ENCODE measurements around the gene IL9R. TPM values are rescaled to one million over a fixed set of nuclear protein-coding genes. Genes with fewer than 3 reads are reported as not detected.

Gene IL9R
- total and polyA plus RNA-seq, 2 of the 4 experiments (the other 2 are of a cell fraction): 0.05 TPM; not detected in 1

DNA sequence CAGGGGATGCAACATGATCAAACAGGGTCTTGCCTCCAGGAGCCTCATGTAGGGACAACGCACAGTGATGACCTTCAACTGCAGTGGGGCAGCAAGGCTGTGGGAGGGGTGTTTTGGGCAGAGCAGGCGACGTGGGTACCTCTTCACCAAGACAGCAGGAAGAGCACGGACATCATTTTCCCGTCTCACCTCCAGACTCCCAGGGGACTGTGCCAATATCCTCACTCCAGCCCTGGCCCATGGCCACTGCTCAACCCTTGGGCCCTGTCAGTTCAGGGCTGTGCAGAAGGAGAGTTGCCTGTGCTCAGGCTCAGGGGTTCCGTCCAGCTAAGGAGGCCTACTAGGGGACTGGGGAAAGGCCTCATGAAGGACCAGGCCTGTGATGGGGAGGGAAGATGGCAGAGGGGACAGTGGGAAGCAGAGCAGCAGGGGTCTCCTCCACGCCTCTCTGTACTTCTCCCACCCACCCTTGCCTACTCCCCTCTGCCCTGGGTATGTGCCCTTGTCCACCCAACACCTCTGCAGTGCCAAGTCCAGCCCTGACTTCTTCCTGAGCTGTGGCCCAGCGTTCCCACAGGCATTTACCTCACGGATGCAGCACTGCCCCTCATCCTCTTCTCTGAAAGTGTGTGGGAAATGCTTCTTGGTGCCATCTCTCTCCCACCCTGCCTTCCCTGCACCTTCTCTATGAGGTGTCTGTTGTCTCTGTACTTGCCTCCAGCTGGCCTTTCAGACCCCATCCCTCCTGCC, 1.4 kb downstream of the IL9R start:
- H4K91ac ChIP-seq (ENCODE audit: insufficient read depth, low read depth, low read length): no peak overlapping the region
- H3K14ac ChIP-seq (replicated peaks; ENCODE audit: low read depth, low read length): no peak overlapping the region
- H2BK15ac ChIP-seq (ENCODE audit: low read depth, low read length): no peak overlapping the region
- no peak overlapping the region for H4K5ac ChIP-seq (ENCODE audit: low read depth, low read length)
- H2AFZ ChIP-seq (replicated peaks; ENCODE audit: low read length, poor library complexity): no peak overlapping the region
- H2AK9ac ChIP-seq (replicated peaks; ENCODE audit: low read depth, low read length, poor library complexity): no peak overlapping the region
- no peak overlapping the region for H2BK5ac ChIP-seq (ENCODE audit: low read depth, low read length, poor library complexity, severe bottlenecking)
- H3K4ac ChIP-seq (ENCODE audit: low read depth, low read length): no peak overlapping the region
- dilution Hi-C loops (cut with HindIII; ENCODE audit: low sequenced_read_pairs, unreplicated experiment) (no loop called here), intact Hi-C loops (cut with micrococcal nuclease) (no loop called here), in situ Hi-C loops (cut with MboI; ENCODE audit: low sequenced_read_pairs) (no loop called here)
- no peaks in the 10 kb centered on the region for H3K9me1 ChIP-seq (ENCODE audit: insufficient read depth, low read length)
- POLR2A ChIA-PET (ENCODE audit: unreplicated experiment): no interaction called here
- H3K36me3 ChIP-seq (ENCODE audit: control insufficient read depth, insufficient read depth, low read length): no peaks in the 10 kb centered on the region
- H3K79me1 ChIP-seq (ENCODE audit: low read depth in 1 of 2, low read length in 2 of 2): no peaks in the 10 kb centered on the region
- H3K23ac ChIP-seq (ENCODE audit: low read depth, low read length): no peak overlapping the region
- H2AK5ac ChIP-seq (ENCODE audit: low read depth, low read length): no peak overlapping the region
- TF ChIP-seq SMC3 (IDR thresholded peaks at IDR 0.05; ENCODE audit: low read depth, low read length) (no peak), BHLHE40 (IDR thresholded peaks at IDR 0.05; ENCODE audit: low read depth, low read length) (no peak), RFX5 (IDR thresholded peaks at IDR 0.05; ENCODE audit: low read depth, low read length) (no peak), RCOR1 (IDR thresholded peaks at IDR 0.05; ENCODE audit: insufficient replicate concordance, low read length) (no peak), NFE2L2 (IDR thresholded peaks at IDR 0.05; ENCODE audit: low read depth, low read length) (no peak), CHD1 (IDR thresholded peaks at IDR 0.05; ENCODE audit: low read depth, low read length) (no peak), MXI1 (IDR thresholded peaks at IDR 0.05; ENCODE audit: borderline replicate concordance, low read depth, low read length) (no peak)
- TF ChIP-seq, protein P1, sequence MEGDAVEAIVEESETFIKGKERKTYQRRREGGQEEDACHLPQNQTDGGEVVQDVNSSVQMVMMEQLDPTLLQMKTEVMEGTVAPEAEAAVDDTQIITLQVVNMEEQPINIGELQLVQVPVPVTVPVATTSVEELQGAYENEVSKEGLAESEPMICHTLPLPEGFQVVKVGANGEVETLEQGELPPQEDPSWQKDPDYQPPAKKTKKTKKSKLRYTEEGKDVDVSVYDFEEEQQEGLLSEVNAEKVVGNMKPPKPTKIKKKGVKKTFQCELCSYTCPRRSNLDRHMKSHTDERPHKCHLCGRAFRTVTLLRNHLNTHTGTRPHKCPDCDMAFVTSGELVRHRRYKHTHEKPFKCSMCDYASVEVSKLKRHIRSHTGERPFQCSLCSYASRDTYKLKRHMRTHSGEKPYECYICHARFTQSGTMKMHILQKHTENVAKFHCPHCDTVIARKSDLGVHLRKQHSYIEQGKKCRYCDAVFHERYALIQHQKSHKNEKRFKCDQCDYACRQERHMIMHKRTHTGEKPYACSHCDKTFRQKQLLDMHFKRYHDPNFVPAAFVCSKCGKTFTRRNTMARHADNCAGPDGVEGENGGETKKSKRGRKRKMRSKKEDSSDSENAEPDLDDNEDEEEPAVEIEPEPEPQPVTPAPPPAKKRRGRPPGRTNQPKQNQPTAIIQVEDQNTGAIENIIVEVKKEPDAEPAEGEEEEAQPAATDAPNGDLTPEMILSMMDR (conservative IDR thresholded peaks at IDR 0.05; ENCODE audit: low read depth, low read length): no peak
- TF ChIP-seq, protein P2, sequence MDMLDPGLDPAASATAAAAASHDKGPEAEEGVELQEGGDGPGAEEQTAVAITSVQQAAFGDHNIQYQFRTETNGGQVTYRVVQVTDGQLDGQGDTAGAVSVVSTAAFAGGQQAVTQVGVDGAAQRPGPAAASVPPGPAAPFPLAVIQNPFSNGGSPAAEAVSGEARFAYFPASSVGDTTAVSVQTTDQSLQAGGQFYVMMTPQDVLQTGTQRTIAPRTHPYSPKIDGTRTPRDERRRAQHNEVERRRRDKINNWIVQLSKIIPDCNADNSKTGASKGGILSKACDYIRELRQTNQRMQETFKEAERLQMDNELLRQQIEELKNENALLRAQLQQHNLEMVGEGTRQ (IDR thresholded peaks at IDR 0.05; ENCODE audit: low read depth, low read length): no peak
- no CpG with 5 or more reads among the region's 9 CpGs for WGBS, 2 experiments (ENCODE audit: extremely low coverage in 2 of 2, insufficient read length in 1 of 2)
- H3K27me3 ChIP-seq (ENCODE audit: control insufficient read depth, insufficient read depth, low read length): no peaks in the 10 kb centered on the region
- H3K4me1 ChIP-seq (ENCODE audit: control insufficient read depth, insufficient read depth, low read length): no peaks in the 10 kb centered on the region
- H3K4me3 ChIP-seq (ENCODE audit: insufficient read depth, low read depth, low read length): no peak overlapping the region
- no peak overlapping the region for H3K27ac ChIP-seq (ENCODE audit: insufficient read depth, low read length)
- H3K18ac ChIP-seq (ENCODE audit: low read depth, low read length): no peak overlapping the region
- no peak overlapping the region for H2BK20ac ChIP-seq (ENCODE audit: low read depth, low read length)
- ATAC-seq (ENCODE audit: low read depth) (no peak), DNase-seq (no peak)
- H3K56ac ChIP-seq (ENCODE audit: extremely low read depth, insufficient read depth, low read length): no peak overlapping the region
- H4K20me1 ChIP-seq (ENCODE audit: insufficient read depth, low read length): no peaks in the 10 kb centered on the region
- no peak overlapping the region for H4K8ac ChIP-seq (ENCODE audit: low read depth in 2 of 2, low read length in 2 of 2)
- no peak overlapping the region for H2BK120ac ChIP-seq (ENCODE audit: low read depth, low read length)
- CTCF ChIA-PET: no interaction called here
- H3K4me2 ChIP-seq (ENCODE audit: low read depth, low read length): no peak overlapping the region
- BruUV-seq (replicated peaks): no TSS peak
- H3K9me3 ChIP-seq (ENCODE audit: control insufficient read depth, insufficient read depth, low read length): peaks cover 3% of the 10 kb centered on the region; the same call in 1 of the 2 replicates
- no peak overlapping the region for H3K9ac ChIP-seq (ENCODE audit: low read depth, low read length)
